Thymus (tissue), 11 donors: ENCODE data around the gene NDUFA11. TPM values are rescaled to one million over a fixed set of nuclear protein-coding genes. Genes with fewer than 3 reads are reported as not detected.
A peak's percentile ranks its signal among the peaks of the same experiment; 100 is the strongest.

Experiments used
- DNase-seq, 9 donors: peaks; one replicate each; pipeline ENCODE4 v3.0.0-alpha.2; 2013; ENCODE audit warnings: low spot score in 9 of 9, low read depth in 6 of 9, missing footprints in 1 of 9
- H3K27ac ChIP-seq, 2 donors: one replicate each; pipeline ENCODE4 v1.5.1; 2013; ENCODE audit warnings: control low read depth in 1 of 2, low read depth in 1 of 2, low read length in 1 of 2, mild to moderate bottlenecking in 1 of 2, moderate library complexity in 1 of 2
- H3K27me3 ChIP-seq, 2 donors: one replicate each; pipeline ENCODE4 v1.5.1; 2013; ENCODE audit warnings: low read length in 1 of 2; ENCODE audit not compliant: control insufficient read depth in 2 of 2, insufficient read depth in 1 of 2
- H3K36me3 ChIP-seq, 2 donors: one replicate each; pipeline ENCODE4 v1.5.1; 2013; ENCODE audit warnings: low read length in 1 of 2, mild to moderate bottlenecking in 1 of 2, moderate library complexity in 1 of 2; ENCODE audit not compliant: control insufficient read depth in 2 of 2, insufficient read depth in 2 of 2
- H3K4me1 ChIP-seq, 2 donors: one replicate each; pipeline ENCODE4 v1.5.1; 2013; ENCODE audit warnings: low read length in 2 of 2; ENCODE audit not compliant: control insufficient read depth in 2 of 2, insufficient read depth in 2 of 2
- H3K4me3 ChIP-seq, 2 donors: one replicate each; pipeline ENCODE4 v1.5.1; 2013; ENCODE audit warnings: low read length in 2 of 2, control low read depth in 1 of 2, mild to moderate bottlenecking in 1 of 2
- H3K9me3 ChIP-seq, 2 donors: one replicate each; pipeline ENCODE4 v1.5.1; 2013; ENCODE audit warnings: low read length in 1 of 2, mild to moderate bottlenecking in 1 of 2; ENCODE audit not compliant: control insufficient read depth in 2 of 2, insufficient read depth in 1 of 2
- WGBS: extraction: QIAGEN DNeasy Blood & Tissue Kit; methylation state at CpG from one replicate; pipeline ENCODE4 v1.1.7; 2013; 5-methylcytosine and 5-hydroxymethylcytosine counted together
- polyA plus RNA-seq: library from polyadenylated mRNA; stranded (reverse); fragments of 200-250 nt; gene quantifications from one replicate; pipeline ENCODE4 v1.2.3, GENCODE V29; 2013
- total RNA-seq: library from RNA; stranded (reverse); fragments of 120-200 nt; gene quantifications from one replicate; pipeline ENCODE4 v1.2.4, GENCODE V29; 2013
- donor health status: healthy.

Gene NDUFA11
- total and polyA plus RNA-seq, 2 donors: 218 to 292 TPM

DNA sequence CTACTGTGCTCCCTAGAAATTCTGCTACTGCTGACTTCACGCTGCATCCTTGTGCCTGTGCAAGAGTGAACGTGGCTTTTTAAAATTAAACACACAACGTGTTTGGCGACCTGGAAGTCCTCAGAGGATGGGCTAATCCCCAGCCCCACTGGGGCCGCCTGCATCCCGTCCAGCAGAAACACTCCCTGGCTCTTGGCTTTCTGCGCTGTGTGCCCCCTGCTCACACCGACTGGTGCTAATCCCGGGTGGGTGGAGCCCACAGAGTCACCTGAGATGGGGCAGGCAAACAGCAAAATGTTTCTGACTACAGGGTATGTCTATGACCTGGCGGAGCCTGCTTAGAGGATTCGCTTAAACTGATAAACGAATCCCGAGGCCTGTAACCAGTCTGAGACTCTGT is 25.6 kb upstream of the NDUFA11 start:
- Histone ChIP-seq H3K4me3 (no peak overlapping the region), H3K36me3 (peaks cover 89 to 95% of the 10 kb centered on the region in 2 donors), H3K27me3 (no peaks in the 10 kb centered on the region), H3K27ac (no peak overlapping the region), H3K9me3 (no peaks in the 10 kb centered on the region), H3K4me1 (peaks cover 2 to 21% of the 10 kb centered on the region in 2 donors)
- WGBS: 98% methylated on average over 13 of the region's 13 CpGs
- DNase-seq: no peak

DNA sequence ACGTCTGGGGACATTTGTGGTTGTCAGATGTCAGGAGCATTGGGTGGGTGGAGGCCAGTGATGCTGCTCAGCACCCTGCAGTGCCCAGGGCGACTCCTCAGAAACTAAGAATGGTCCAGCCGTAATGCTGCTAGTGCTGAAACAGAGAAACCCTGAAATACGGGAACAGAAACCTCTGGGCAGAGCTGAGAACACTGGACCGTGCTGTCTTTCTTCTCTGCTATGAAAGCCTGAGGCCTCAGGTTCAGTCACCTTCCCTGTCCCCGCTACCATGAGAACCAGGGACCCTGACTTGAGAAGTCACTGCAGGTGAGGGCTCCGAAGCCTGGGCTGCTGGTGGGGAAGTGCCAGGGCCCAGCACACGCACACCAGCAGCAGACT is 23.8 kb upstream of the NDUFA11 start:
- Histone ChIP-seq H3K27ac (peak overlapping the region in 1 of 2 donors; percentile 4), H3K27me3 (no peaks in the 10 kb centered on the region), H3K9me3 (peaks cover 0 to 3% of the 10 kb centered on the region in 2 donors), H3K4me3 (no peak overlapping the region), H3K36me3 (peaks cover 86 to 95% of the 10 kb centered on the region in 2 donors), H3K4me1 (peaks cover 2 to 14% of the 10 kb centered on the region in 2 donors)
- no peak for DNase-seq
- 98% methylated on average over 8 of the region's 8 CpGs for WGBS

GRCh38 chr19:5926641-5927440 is 23.3 kb upstream of the NDUFA11 start:
- Histone ChIP-seq H3K4me1 (peaks cover 2 to 14% of the 10 kb centered on the region in 2 donors), H3K4me3 (no peak overlapping the region), H3K27me3 (no peaks in the 10 kb centered on the region), H3K27ac (no peak overlapping the region), H3K36me3 (peaks cover 87 to 95% of the 10 kb centered on the region in 2 donors), H3K9me3 (peaks cover 0 to 3% of the 10 kb centered on the region in 2 donors)
- no peak for DNase-seq
- 95% methylated on average over 14 of the region's 14 CpGs for WGBS

DNA sequence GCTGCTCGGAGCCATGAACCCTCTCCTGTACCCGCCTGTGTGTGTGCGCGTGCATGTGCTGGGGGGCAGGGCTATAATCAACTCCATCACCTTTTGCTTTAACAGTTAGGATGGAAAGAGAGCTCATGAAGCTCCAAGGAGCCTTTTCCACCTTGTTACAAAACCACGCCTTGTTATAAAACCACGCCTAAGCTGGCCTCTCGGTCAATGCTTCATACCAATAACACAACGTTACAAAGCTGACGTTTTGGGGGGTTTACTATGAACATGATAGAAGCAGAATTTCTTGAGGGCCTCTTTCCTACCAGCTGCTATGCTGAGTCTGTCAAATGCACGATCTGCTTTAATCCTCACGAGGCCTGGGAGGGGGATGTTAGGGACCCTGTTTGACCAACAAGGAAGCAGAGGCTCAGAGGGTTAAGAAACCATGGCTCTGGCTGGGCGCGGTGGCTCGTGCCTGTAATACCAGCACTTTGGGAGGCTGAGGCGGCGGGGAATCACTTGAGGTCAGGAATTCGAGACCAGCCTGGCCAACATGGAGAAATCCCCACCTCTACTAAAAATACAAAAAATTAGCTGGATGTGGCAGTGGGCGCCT is 22.3 kb upstream of the NDUFA11 start:
- Histone ChIP-seq H3K9me3 (peaks cover 0 to 3% of the 10 kb centered on the region in 2 donors), H3K27ac (no peak overlapping the region), H3K4me1 (peaks cover 2 to 11% of the 10 kb centered on the region in 2 donors), H3K36me3 (peaks cover 88 to 97% of the 10 kb centered on the region in 2 donors), H3K27me3 (no peaks in the 10 kb centered on the region), H3K4me3 (no peak overlapping the region)
- WGBS: 98% methylated on average over 18 of the region's 18 CpGs
- no peak for DNase-seq

DNA sequence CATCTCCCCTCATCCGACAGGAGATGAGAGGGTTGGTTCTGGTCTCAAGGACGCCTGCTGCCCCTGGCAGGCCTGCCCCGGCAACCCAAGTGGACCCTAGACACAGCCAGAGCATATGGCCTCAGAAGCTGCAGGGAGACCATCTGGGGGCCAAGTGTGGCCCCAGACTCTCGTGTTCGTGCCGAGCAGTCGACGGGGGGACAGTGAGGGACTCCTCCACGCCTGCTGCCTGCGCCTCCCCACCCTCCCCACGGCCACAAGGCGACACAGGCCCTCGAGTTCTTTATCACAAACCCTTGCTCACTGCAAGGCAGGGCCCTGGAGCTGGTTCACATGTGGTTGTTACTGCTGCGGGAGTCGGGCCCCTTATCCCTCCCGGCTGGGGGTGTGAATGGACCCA is 19.8 kb upstream of the NDUFA11 start:
- H3K4me1 ChIP-seq: no peaks in the 10 kb centered on the region
- H3K27me3 ChIP-seq: no peaks in the 10 kb centered on the region
- 98% methylated on average over 16 of the region's 16 CpGs for WGBS
- H3K36me3 ChIP-seq: peaks cover 92 to 97% of the 10 kb centered on the region in 2 donors
- H3K9me3 ChIP-seq: peaks cover 0 to 3% of the 10 kb centered on the region in 2 donors
- H3K27ac ChIP-seq: no peak overlapping the region
- DNase-seq: no peak
- H3K4me3 ChIP-seq: no peak overlapping the region

DNA sequence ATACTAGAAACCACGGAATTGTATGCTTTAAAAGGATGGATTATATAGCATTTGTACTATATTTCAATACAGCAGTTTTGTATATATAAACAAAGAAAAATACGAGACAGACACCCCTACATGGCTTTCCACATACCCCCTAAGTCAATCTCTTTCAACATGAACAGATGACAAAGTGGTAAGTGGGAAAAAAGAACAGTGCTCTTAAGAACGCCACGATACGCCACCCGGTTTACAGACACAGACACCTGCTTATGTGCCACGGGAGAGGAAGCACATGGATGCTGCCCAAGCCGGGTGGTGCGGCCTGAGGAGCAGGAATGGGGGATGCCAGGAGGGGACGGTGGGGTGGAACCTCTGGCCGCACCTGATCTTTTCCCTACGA is 18.6 kb upstream of the NDUFA11 start:
- H3K27me3 ChIP-seq: no peaks in the 10 kb centered on the region
- over 99% methylated on average over 12 of the region's 12 CpGs for WGBS
- H3K4me1 ChIP-seq: no peaks in the 10 kb centered on the region
- peaks cover 92 to 97% of the 10 kb centered on the region in 2 donors for H3K36me3 ChIP-seq
- no peak overlapping the region for H3K4me3 ChIP-seq
- DNase-seq: no peak
- no peak overlapping the region for H3K27ac ChIP-seq
- peaks cover 0 to 3% of the 10 kb centered on the region in 2 donors for H3K9me3 ChIP-seq

- Histone ChIP-seq H3K9me3 (peaks cover 0 to 3% of the 10 kb centered on the region in 2 donors), H3K4me1 (no peaks in the 10 kb centered on the region), H3K36me3 (peaks cover 92 to 97% of the 10 kb centered on the region in 2 donors), H3K27ac (no peak overlapping the region), H3K4me3 (no peak overlapping the region), H3K27me3 (no peaks in the 10 kb centered on the region)
- no peak for DNase-seq
- 97% methylated on average over 21 of the region's 21 CpGs for WGBS
Measured at GRCh38 chr19:5921516-5922160, 18.0 kb upstream of the NDUFA11 start.

- WGBS: 98% methylated on average over 20 of the region's 20 CpGs
- Histone ChIP-seq H3K4me3 (no peak overlapping the region), H3K27ac (no peak overlapping the region), H3K36me3 (peaks cover 78 to 93% of the 10 kb centered on the region in 2 donors), H3K9me3 (no peaks in the 10 kb centered on the region), H3K4me1 (peaks cover 0 to 3% of the 10 kb centered on the region in 2 donors), H3K27me3 (no peaks in the 10 kb centered on the region)
- no peak for DNase-seq
Measured at GRCh38 chr19:5918463-5919079, 15.0 kb upstream of the NDUFA11 start.
